Measurements from ENCODE around the gene PTRHD1.

GRCh38 chr2:24756789-24757188 is 36.4 kb downstream of the PTRHD1 start:
- TF ChIP-seq CTCF (IDR thresholded peaks at IDR 0.05) = no peak
- TF ChIP-seq POLR2AphosphoS5 (IDR thresholded peaks at IDR 0.05) = no peak
- TF ChIP-seq EP300 (IDR thresholded peaks at IDR 0.05) = no peak
